NCI-H345 treated with DMSO at 0.1 percent for 48 hours (cell line): ENCODE data around the gene PITPNB.

Experiments
- DNase-seq: peaks from one replicate; lab custom pipeline; 2025; ENCODE audit not compliant: unreplicated experiment; lab: John Stamatoyannopoulos, UW

PITPNB gene

GRCh38 chr22:27881421-27881820, 37.6 kb downstream of the PITPNB start:
- no peak for DNase-seq

- peak; percentile 30 for DNase-seq
Measured at GRCh38 chr22:27880778-27881394, 38.2 kb downstream of the PITPNB start.

- no peak for DNase-seq
Measured at GRCh38 chr22:27879923-27880322, 39.1 kb downstream of the PITPNB start.

GRCh38 chr22:27878541-27878940, 40.5 kb downstream of the PITPNB start:
- DNase-seq: no peak

GRCh38 chr22:27877501-27877900, 41.6 kb downstream of the PITPNB start:
- DNase-seq: no peak

GRCh38 chr22:27876684-27877083, 42.4 kb downstream of the PITPNB start:
- DNase-seq: peak; percentile 14

GRCh38 chr22:27875951-27876350, 43.1 kb downstream of the PITPNB start:
- DNase-seq: no peak

- DNase-seq: no peak
Measured at GRCh38 chr22:27874764-27875163, 44.3 kb downstream of the PITPNB start.

GRCh38 chr22:27874185-27874584, 44.9 kb downstream of the PITPNB start:
- DNase-seq: no peak

- no peak for DNase-seq
Measured at GRCh38 chr22:27873472-27873871, 45.6 kb downstream of the PITPNB start.

GRCh38 chr22:27872488-27872887, 46.6 kb downstream of the PITPNB start:
- DNase-seq: no peak

GRCh38 chr22:27871306-27872014, 47.6 kb downstream of the PITPNB start:
- no peak for DNase-seq

- DNase-seq: no peak
Measured at GRCh38 chr22:27870234-27871191, 48.5 kb downstream of the PITPNB start.

- DNase-seq: no peak
Measured at GRCh38 chr22:27868732-27869282, 50.2 kb downstream of the PITPNB start.

GRCh38 chr22:27867953-27868731, 50.9 kb downstream of the PITPNB start:
- no peak for DNase-seq

GRCh38 chr22:27867085-27867952, 51.7 kb downstream of the PITPNB start:
- no peak for DNase-seq

GRCh38 chr22:27866135-27867084, 52.6 kb downstream of the PITPNB start:
- DNase-seq: no peak

GRCh38 chr22:27865496-27865895, 53.6 kb downstream of the PITPNB start:
- no peak for DNase-seq

- DNase-seq: no peak
Measured at GRCh38 chr22:27863556-27863955, 55.5 kb downstream of the PITPNB start.
